ENCODE results near the gene SKIDA1. TPM values are rescaled to one million over a fixed set of nuclear protein-coding genes. Genes with fewer than 3 reads are reported as not detected.

The SKIDA1 gene
- total and polyA plus RNA-seq, 7 donors: 0.10 to 4.2 (median 2.9) TPM; not detected in 2

GRCh38 chr10:21529032-21529910 is 3.8 kb upstream of the SKIDA1 start:
- no peak for DNase-seq
- TF ChIP-seq EP300 (IDR thresholded peaks at IDR 0.05) (no peak), CTCF (IDR thresholded peaks at IDR 0.05) (no peak), POLR2A (IDR thresholded peaks at IDR 0.05) (no peak), POLR2AphosphoS5 (IDR thresholded peaks at IDR 0.05) (no peak)
- Histone ChIP-seq H3K4me3 (peak overlapping the region in 2 of 4 donors; percentile 66 to 74), H3K9me3 (no peaks in the 10 kb centered on the region), H3K27ac (peak overlapping the region; percentile 97 to 99 (median 98)), H3K27me3 (no peaks in the 10 kb centered on the region), H3K4me1 (peaks cover 0 to 44% (median 21%) of the 10 kb centered on the region in 4 donors), H3K36me3 (no peaks in the 10 kb centered on the region)
- intact Hi-C loops (cut with DNase I): loop anchor here (5.0 to 10.0 kb wide), 2 partner anchors 813 to 906 kb away; no protein-coding TSS in a partner anchor
- 82 to 88% methylated on average over 9 of the region's 9 CpGs for WGBS, 2 donors

GRCh38 chr10:21528236-21529031 is 3.0 kb upstream of the SKIDA1 start:
- intact Hi-C loops (cut with DNase I): loop anchor here (5.0 to 10.0 kb wide), 2 partner anchors 814 to 906 kb away; no protein-coding TSS in a partner anchor
- no peaks in the 10 kb centered on the region for H3K36me3 ChIP-seq
- TF ChIP-seq POLR2A (IDR thresholded peaks at IDR 0.05) (no peak), CTCF (IDR thresholded peaks at IDR 0.05) (no peak), EP300 (IDR thresholded peaks at IDR 0.05) (no peak), POLR2AphosphoS5 (IDR thresholded peaks at IDR 0.05) (no peak)
- no peaks in the 10 kb centered on the region for H3K27me3 ChIP-seq
- no peak for DNase-seq
- peaks cover 0 to 52% (median 29%) of the 10 kb centered on the region in 4 donors for H3K4me1 ChIP-seq
- H3K4me3 ChIP-seq: peak overlapping the region in 3 of 4 donors; percentile 66 to 74 (median 71)
- H3K9me3 ChIP-seq: no peaks in the 10 kb centered on the region
- peak overlapping the region; percentile 97 to 99 (median 98) for H3K27ac ChIP-seq
- WGBS, 2 donors: 66 to 70% methylated on average over 8 of the region's 8 CpGs

- TF ChIP-seq POLR2AphosphoS5 (IDR thresholded peaks at IDR 0.05): no peak
- TF ChIP-seq EP300 (IDR thresholded peaks at IDR 0.05): no peak
- no peak for TF ChIP-seq POLR2A (IDR thresholded peaks at IDR 0.05)
- no peak for TF ChIP-seq CTCF (IDR thresholded peaks at IDR 0.05)
- H3K4me3 ChIP-seq: peak overlapping the region; percentile 49 to 74 (median 68)
- no peak for DNase-seq
- no peaks in the 10 kb centered on the region for H3K9me3 ChIP-seq
- peaks cover 0 to 54% (median 27%) of the 10 kb centered on the region in 4 donors for H3K4me1 ChIP-seq
- H3K36me3 ChIP-seq: no peaks in the 10 kb centered on the region
- intact Hi-C loops (cut with DNase I): loop anchor here (5.0 to 10.0 kb wide), 2 partner anchors 815 to 907 kb away; no protein-coding TSS in a partner anchor
- peak overlapping the region; percentile 97 to 99 (median 98) for H3K27ac ChIP-seq
- no peaks in the 10 kb centered on the region for H3K27me3 ChIP-seq
- WGBS, 2 donors: 22 to 39% methylated on average over 18 of the region's 18 CpGs
Measured at GRCh38 chr10:21527598-21528235, 2.2 kb upstream of the SKIDA1 start.

GRCh38 chr10:21526860-21527597 is 1.5 kb upstream of the SKIDA1 start:
- TF ChIP-seq CTCF (IDR thresholded peaks at IDR 0.05) (no peak), EP300 (IDR thresholded peaks at IDR 0.05) (no peak), POLR2AphosphoS5 (IDR thresholded peaks at IDR 0.05) (peak in 2 of 4 donors; percentile 42 to 44), POLR2A (IDR thresholded peaks at IDR 0.05) (peak in 1 of 2 donors; percentile 7)
- Histone ChIP-seq H3K4me3 (peak overlapping the region; percentile 49 to 74 (median 68)), H3K27ac (peak overlapping the region; percentile 97 to 99 (median 98)), H3K36me3 (no peaks in the 10 kb centered on the region), H3K4me1 (peaks cover 0 to 52% (median 20%) of the 10 kb centered on the region in 4 donors), H3K27me3 (no peaks in the 10 kb centered on the region), H3K9me3 (no peaks in the 10 kb centered on the region)
- peak; percentile 83 for DNase-seq
- 1% methylated on average over 68 of the region's 68 CpGs for WGBS, 2 donors
- intact Hi-C loops (cut with DNase I): loop anchor here (5.0 to 10.0 kb wide), 2 partner anchors 815 to 908 kb away; no protein-coding TSS in a partner anchor
